ENCODE measurements around the gene NUAK1. TPM values are rescaled to one million over a fixed set of nuclear protein-coding genes. Genes with fewer than 3 reads are reported as not detected.

NUAK1 gene
- polyA plus RNA-seq, 1 experiment: 8.3 TPM

DNA sequence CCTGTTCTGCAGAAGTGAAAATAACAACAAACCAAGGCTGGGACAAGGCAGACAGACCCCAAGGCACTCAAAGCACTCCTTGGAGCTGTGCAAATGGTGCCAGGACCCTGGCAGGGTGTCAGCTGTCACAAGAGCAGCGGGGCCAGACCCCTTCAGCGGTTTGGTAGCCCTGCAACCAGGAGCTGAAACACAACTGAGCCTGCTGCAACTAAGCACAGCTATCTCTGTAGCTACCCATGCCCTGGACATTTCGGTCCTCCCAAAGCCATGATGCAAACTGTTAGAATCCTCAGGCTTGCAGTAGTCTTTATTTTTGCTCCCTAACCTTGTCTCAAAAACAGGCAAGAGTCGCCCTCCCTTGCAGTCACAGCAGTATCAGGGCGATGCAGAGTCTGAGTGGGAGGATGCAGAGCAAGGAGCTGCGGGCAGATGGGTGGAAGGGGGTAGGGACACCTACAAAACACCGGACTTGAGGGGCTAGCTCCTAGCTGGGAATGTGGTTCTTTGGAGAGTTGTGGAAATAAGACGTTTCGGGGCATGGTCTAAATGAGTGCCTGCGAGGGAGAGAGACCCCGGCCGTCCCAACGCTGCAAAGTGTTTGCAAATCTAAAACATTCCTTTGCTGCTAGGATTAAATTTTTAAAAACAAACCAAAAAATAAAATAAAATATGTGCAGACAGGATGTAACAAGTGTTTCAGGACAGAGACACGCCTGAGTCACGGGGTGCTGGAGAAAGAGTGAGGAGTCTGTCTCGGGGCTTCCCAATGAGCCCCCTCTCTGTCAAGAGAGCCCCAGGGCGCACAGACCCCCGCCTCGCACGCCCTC lies 1.0 kb downstream of the NUAK1 start:
- POLR2A ChIA-PET: interaction anchor here (0.5 to 1.5 kb wide), 6 partner anchors 12 to 575 kb away, joined by 3 to 5 read pairs (median 4); no protein-coding TSS in a partner anchor
- DNase-seq (ENCODE audit: low read depth, low spot score): no peak
- CTCF ChIA-PET: interaction anchor here (0.5 to 6.2 kb wide), 16 partner anchors 9 to 755 kb away, joined by 3 to 102 read pairs (median 6); no protein-coding TSS in a partner anchor

DNA sequence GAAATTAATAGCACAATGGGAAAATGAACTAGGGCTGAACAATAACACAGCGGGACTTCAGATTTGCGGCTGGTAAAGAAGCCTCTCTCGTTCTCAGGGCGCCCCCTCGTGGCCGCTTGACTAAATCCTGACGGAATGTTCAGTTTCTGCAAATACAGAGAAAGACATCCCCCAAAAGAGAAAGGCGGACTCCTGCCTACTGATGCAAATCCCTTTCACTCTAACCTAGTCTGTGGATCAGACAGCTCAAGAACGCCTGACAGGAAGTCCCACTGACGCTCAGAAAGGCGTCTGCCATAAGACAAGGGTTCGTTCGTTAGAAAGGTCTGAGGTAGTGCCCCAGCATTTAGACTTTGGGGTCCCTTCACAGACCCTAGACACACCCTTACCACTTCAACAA lies 2.5 kb downstream of the NUAK1 start:
- Histone ChIP-seq H3K27me3 (ENCODE audit: control insufficient read depth, insufficient read depth, low read length) (no peaks in the 10 kb centered on the region), H3K27ac (ENCODE audit: low read depth, low read length) (peak overlapping the region; percentile 22), H3K9me3 (ENCODE audit: control insufficient read depth, insufficient read depth, low read length) (no peaks in the 10 kb centered on the region; the same call in 1 of the 2 replicates), H3K4me3 (ENCODE audit: low read depth, low read length) (peak overlapping the region; percentile 77)
- TF ChIP-seq, protein P1, sequence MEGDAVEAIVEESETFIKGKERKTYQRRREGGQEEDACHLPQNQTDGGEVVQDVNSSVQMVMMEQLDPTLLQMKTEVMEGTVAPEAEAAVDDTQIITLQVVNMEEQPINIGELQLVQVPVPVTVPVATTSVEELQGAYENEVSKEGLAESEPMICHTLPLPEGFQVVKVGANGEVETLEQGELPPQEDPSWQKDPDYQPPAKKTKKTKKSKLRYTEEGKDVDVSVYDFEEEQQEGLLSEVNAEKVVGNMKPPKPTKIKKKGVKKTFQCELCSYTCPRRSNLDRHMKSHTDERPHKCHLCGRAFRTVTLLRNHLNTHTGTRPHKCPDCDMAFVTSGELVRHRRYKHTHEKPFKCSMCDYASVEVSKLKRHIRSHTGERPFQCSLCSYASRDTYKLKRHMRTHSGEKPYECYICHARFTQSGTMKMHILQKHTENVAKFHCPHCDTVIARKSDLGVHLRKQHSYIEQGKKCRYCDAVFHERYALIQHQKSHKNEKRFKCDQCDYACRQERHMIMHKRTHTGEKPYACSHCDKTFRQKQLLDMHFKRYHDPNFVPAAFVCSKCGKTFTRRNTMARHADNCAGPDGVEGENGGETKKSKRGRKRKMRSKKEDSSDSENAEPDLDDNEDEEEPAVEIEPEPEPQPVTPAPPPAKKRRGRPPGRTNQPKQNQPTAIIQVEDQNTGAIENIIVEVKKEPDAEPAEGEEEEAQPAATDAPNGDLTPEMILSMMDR (IDR thresholded peaks at IDR 0.05; ENCODE audit: low read depth, low read length): peak; percentile 81
- ChIA-PET POLR2A (interaction anchor here (0.5 kb wide), 1 partner anchor 313 kb away, joined by 4 read pairs; no protein-coding TSS in a partner anchor), CTCF (interaction anchor here (0.6 to 6.2 kb wide), 56 partner anchors 8 to 825 kb away, joined by 3 to 102 read pairs (median 4); no protein-coding TSS in a partner anchor)
- peak; percentile 74 for DNase-seq (ENCODE audit: low read depth, low spot score)

More for the DNA sequence above, 1.0 kb downstream of the NUAK1 start:
- H3K27ac ChIP-seq (ENCODE audit: low read depth, low read length): peak overlapping the region; percentile 34
- no peaks in the 10 kb centered on the region for H3K27me3 ChIP-seq (ENCODE audit: control insufficient read depth, insufficient read depth, low read length)
- H3K9me3 ChIP-seq (ENCODE audit: control insufficient read depth, insufficient read depth, low read length): no peaks in the 10 kb centered on the region; the same call in 1 of the 2 replicates
- H3K4me3 ChIP-seq (ENCODE audit: low read depth, low read length): peak overlapping the region; percentile 77
- TF ChIP-seq, protein P1 (IDR thresholded peaks at IDR 0.05; ENCODE audit: low read depth, low read length): no peak

DNA sequence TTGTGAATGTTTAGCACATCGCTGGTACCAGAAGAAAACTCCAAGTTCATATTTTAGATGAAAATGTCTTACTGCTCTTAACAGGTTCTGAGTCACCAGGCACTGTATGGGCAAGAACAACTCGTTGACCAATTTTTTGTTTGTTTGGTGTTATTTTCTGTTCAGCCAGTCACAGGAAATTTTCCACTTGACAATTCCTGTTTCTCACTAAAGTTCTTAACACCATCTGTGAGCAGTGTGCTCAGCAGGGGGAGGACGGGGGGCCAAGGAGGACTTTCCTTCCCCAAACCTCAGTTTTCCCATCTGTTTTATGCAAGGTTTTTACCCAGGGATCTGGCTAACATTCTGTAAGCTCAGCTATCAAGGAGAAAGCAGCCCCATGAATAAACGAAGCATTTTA lies 3.0 kb downstream of the NUAK1 start:
- CTCF ChIA-PET: interaction anchor here (0.5 to 6.2 kb wide), 50 partner anchors 9 to 717 kb away, joined by 3 to 102 read pairs (median 4); no protein-coding TSS in a partner anchor
- peak overlapping the region; percentile 34 for H3K4me3 ChIP-seq (ENCODE audit: low read depth, low read length)
- H3K27ac ChIP-seq (ENCODE audit: low read depth, low read length): no peak overlapping the region
- TF ChIP-seq, protein P1 (IDR thresholded peaks at IDR 0.05; ENCODE audit: low read depth, low read length): no peak
- POLR2A ChIA-PET: interaction anchor here (0.5 kb wide), 1 partner anchor 313 kb away, joined by 4 read pairs; no protein-coding TSS in a partner anchor
- no peaks in the 10 kb centered on the region; the same call in 1 of the 2 replicates for H3K9me3 ChIP-seq (ENCODE audit: control insufficient read depth, insufficient read depth, low read length)
- H3K27me3 ChIP-seq (ENCODE audit: control insufficient read depth, insufficient read depth, low read length): no peaks in the 10 kb centered on the region
- no peak for DNase-seq (ENCODE audit: low read depth, low spot score)

DNA sequence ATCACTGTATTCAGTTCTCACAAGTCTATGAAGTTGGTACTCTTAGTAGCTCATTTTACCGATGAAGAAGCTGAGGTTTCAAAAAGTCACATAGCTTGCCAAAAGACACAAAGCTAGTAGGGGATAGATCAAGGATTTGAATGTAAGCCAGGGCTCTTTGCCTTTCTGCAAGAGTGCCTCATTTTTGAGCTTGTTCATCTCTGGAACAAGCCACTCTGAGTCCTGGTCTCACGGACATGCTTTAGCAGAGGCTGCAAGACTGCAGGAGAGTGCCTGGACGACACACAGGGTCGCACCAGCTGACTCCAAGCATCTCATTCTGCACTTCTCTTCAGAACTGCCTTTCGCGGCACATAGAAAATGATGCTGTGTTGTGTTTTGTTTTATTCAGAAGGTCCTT lies 3.7 kb downstream of the NUAK1 start:
- Histone ChIP-seq H3K27me3 (ENCODE audit: control insufficient read depth, insufficient read depth, low read length) (no peaks in the 10 kb centered on the region), H3K4me3 (ENCODE audit: low read depth, low read length) (no peak overlapping the region; the same call in 1 of the 2 replicates), H3K9me3 (ENCODE audit: control insufficient read depth, insufficient read depth, low read length) (no peaks in the 10 kb centered on the region; the same call in 1 of the 2 replicates), H3K27ac (ENCODE audit: low read depth, low read length) (no peak overlapping the region)
- POLR2A ChIA-PET: no interaction called here
- DNase-seq (ENCODE audit: low read depth, low spot score): no peak
- CTCF ChIA-PET: interaction anchor here (0.5 to 6.2 kb wide), 6 partner anchors 14 to 717 kb away, joined by 6 to 102 read pairs (median 18); no protein-coding TSS in a partner anchor
- TF ChIP-seq, protein P1 (IDR thresholded peaks at IDR 0.05; ENCODE audit: low read depth, low read length): no peak

Data from AG04450 (cell line).